Loucy (cell line): ENCODE data around the gene DGCR6L.

ENCODE experiments used
- EZH2phosphoT487 ChIP-seq: fragments of 200-600 bp; IDR thresholded peaks from 2 replicates; pipeline ENCODE4 v1.6.1; 2018; ENCODE audit warnings: antibody characterized with exemption, mild to moderate bottlenecking, moderate library complexity, borderline replicate concordance
- TF ChIP-seq, protein P1 (sequence below): fragments of 200-600 bp; sonication (generic); conservative IDR thresholded peaks from 2 replicates; pipeline ENCODE4 v1.5.1; 2014; ENCODE audit warnings: mild to moderate bottlenecking, antibody characterized with exemption, low read length

DNA sequence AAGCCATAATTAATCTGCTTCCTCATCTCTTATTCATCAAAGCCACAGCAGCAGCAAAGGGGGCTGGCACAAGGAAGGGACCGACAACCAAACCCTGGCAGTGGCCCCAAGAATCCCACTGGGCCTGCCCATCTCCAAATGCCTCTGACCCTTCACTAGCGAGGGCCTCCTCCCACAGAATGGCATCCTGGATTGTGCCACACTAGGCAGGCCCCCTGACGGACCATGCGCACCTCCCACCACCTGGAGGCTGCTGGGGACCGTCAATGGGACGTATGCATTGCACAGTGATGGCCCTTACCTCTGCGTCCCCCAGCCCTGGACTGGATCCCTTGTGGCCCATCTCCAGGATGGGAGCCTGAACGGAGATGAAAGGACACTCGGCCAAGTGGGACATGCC lies 47.7 kb downstream of the DGCR6L start:
- TF ChIP-seq, protein P1, sequence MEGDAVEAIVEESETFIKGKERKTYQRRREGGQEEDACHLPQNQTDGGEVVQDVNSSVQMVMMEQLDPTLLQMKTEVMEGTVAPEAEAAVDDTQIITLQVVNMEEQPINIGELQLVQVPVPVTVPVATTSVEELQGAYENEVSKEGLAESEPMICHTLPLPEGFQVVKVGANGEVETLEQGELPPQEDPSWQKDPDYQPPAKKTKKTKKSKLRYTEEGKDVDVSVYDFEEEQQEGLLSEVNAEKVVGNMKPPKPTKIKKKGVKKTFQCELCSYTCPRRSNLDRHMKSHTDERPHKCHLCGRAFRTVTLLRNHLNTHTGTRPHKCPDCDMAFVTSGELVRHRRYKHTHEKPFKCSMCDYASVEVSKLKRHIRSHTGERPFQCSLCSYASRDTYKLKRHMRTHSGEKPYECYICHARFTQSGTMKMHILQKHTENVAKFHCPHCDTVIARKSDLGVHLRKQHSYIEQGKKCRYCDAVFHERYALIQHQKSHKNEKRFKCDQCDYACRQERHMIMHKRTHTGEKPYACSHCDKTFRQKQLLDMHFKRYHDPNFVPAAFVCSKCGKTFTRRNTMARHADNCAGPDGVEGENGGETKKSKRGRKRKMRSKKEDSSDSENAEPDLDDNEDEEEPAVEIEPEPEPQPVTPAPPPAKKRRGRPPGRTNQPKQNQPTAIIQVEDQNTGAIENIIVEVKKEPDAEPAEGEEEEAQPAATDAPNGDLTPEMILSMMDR, result no peak
- no peak for TF ChIP-seq EZH2phosphoT487
